B cell (primary cell): ENCODE data around the gene ADCY3. TPM values are rescaled to one million over a fixed set of nuclear protein-coding genes. Genes with fewer than 3 reads are reported as not detected.

Source experiments
- ATAC-seq: fragments of 200-7000 bp; cut with Tn5 transposase; one replicate; pipeline ENCODE4 v1.10.0; 2021; ENCODE audit warnings: low read depth, mild to moderate bottlenecking, moderate number of reproducible peaks, moderate library complexity
- CTCF ChIA-PET: fragments of 350-600 bp; sonication (Branson Sonifier 250); formaldehyde crosslinking; loops from one replicate; lab custom pipeline; 2021; ENCODE audit warnings: antibody characterized with exemption, inconsistent platforms; lab: Charles Lee
- POLR2A ChIA-PET: fragments of 350-600 bp; sonication (Branson Sonifier 250); formaldehyde crosslinking; loops from one replicate; lab custom pipeline; 2021; ENCODE audit warnings: antibody characterized with exemption; lab: Charles Lee
- DNase-seq: peaks from one replicate; pipeline ENCODE4 v3.0.0; 2013
- H2AFZ ChIP-seq: 2 replicates; pipeline ENCODE4 v1.6.1; 2012; ENCODE audit warnings: mild to moderate bottlenecking, low read depth, low read length; ENCODE audit not compliant: insufficient read depth, poor library complexity, severe bottlenecking
- H3K27ac ChIP-seq, 2 donors: 1 replicate in 1 of 2; 2 replicates in 1 of 2; pipeline ENCODE4 v1.5.1; 2012 to 2013; ENCODE audit warnings: low read length in 2 of 2, mild to moderate bottlenecking in 2 of 2, moderate library complexity in 1 of 2
- H3K27me3 ChIP-seq, 4 experiments: fragments of 200-600 bp in 1 of 4; sonication (generic) in 1 of 4; replicated peaks in 1 of 4; 1 replicate in 2 of 4; 2 replicates in 2 of 4; pipeline versions ENCODE4 v1.6.1 to v1.7.0; 2013 to 2016; ENCODE audit warnings: low read length in 3 of 4, mild to moderate bottlenecking in 2 of 4, mixed read lengths in 1 of 4, moderate library complexity in 1 of 4; ENCODE audit not compliant: insufficient read depth in 4 of 4, control insufficient read depth in 3 of 4; ENCODE audit errors: control extremely low read depth in 1 of 4
- H3K36me3 ChIP-seq, 2 experiments: replicated peaks in 1 of 2; 1 replicate in 1 of 2; 2 replicates in 1 of 2; pipeline versions ENCODE4 v1.6.1 to v1.7.1; 2013; ENCODE audit warnings: low read length in 1 of 2; ENCODE audit not compliant: insufficient read depth in 2 of 2, control insufficient read depth in 1 of 2; ENCODE audit errors: control extremely low read depth in 1 of 2, extremely low read depth in 1 of 2
- H3K4me1 ChIP-seq, 2 donors: fragments of 200-600 bp in 1 of 2; sonication (generic) in 1 of 2; 1 replicate in 1 of 2; 2 replicates in 1 of 2; pipeline versions ENCODE4 v1.5.1 to v1.6.1; 2013 to 2017; ENCODE audit warnings: low read length in 2 of 2; ENCODE audit not compliant: control insufficient read depth in 2 of 2, insufficient read depth in 2 of 2
- H3K4me2 ChIP-seq: replicated peaks from 2 replicates; pipeline ENCODE3; 2012; ENCODE audit warnings: mild to moderate bottlenecking, low read depth, low read length; ENCODE audit not compliant: poor library complexity, severe bottlenecking
- H3K4me3 ChIP-seq, 5 experiments: fragments of 200-600 bp in 1 of 5; sonication (generic) in 1 of 5; 1 replicate in 3 of 5; 2 replicates in 2 of 5; pipeline versions ENCODE4 v1.5.1 to v1.7.0; 2011 to 2016; ENCODE audit warnings: low read length in 4 of 5, mild to moderate bottlenecking in 4 of 5, low read depth in 2 of 5, control low read depth in 1 of 5, moderate library complexity in 1 of 5; ENCODE audit not compliant: insufficient read depth in 1 of 5; ENCODE audit errors: control extremely low read depth in 1 of 5, extremely low read depth in 1 of 5
- H3K79me2 ChIP-seq: fragments of 200-600 bp; sonication (generic); one replicate; pipeline ENCODE4 v1.6.0; 2016; ENCODE audit warnings: low read length; ENCODE audit not compliant: control insufficient read depth, insufficient read depth
- H3K9ac ChIP-seq: fragments of 200-600 bp; sonication (generic); 2 replicates; pipeline ENCODE4 v1.6.1; 2017; ENCODE audit warnings: mild to moderate bottlenecking, low read length, moderate library complexity
- H3K9me3 ChIP-seq, 3 donors: one replicate each; pipeline versions ENCODE4 v1.6.1 to v1.7.1; 2013; ENCODE audit warnings: low read length in 2 of 3; ENCODE audit not compliant: control insufficient read depth in 2 of 3, insufficient read depth in 1 of 3; ENCODE audit errors: control extremely low read depth in 1 of 3
- H4K20me1 ChIP-seq: 2 replicates; pipeline ENCODE4 v1.6.0; 2012; ENCODE audit warnings: mild to moderate bottlenecking, low read length; ENCODE audit not compliant: insufficient read depth, control insufficient read depth, poor library complexity, severe bottlenecking
- H3K27ac Mint-ChIP-seq: one replicate; pipeline ENCODE4 v1.8.0; 2021; ENCODE audit warnings: mixed read lengths
- H3K27me3 Mint-ChIP-seq: one replicate; pipeline ENCODE4 v1.8.0; 2021; ENCODE audit warnings: mixed read lengths
- H3K4me1 Mint-ChIP-seq: one replicate; pipeline ENCODE4 v1.8.0; 2021; ENCODE audit warnings: mixed read lengths
- H3K4me3 Mint-ChIP-seq: one replicate; pipeline ENCODE4 v1.8.0; 2021; ENCODE audit warnings: mixed read lengths
- H3K9me3 Mint-ChIP-seq: one replicate; pipeline ENCODE4 v1.8.0; 2022; ENCODE audit warnings: mixed read lengths; ENCODE audit not compliant: insufficient read depth
- CTCF ChIP-seq: fragments of 200-600 bp; IDR thresholded peaks from one replicate; pipeline ENCODE4 v1.8.0; 2022; ENCODE audit warnings: antibody characterized with exemption, mild to moderate bottlenecking
- EZH2 ChIP-seq: IDR thresholded peaks from 2 replicates; pipeline ENCODE4 v1.6.1; 2012; ENCODE audit warnings: borderline replicate concordance, low read depth, mild to moderate bottlenecking, moderate library complexity, low read length; ENCODE audit not compliant: insufficient read depth, poor library complexity, severe bottlenecking
- WGBS: methylation state at CpG from one replicate; pipeline ENCODE4 v1.1.5; 2013; ENCODE audit warnings: missing lambda C conversion rate; ENCODE audit not compliant: insufficient coverage; 5-methylcytosine and 5-hydroxymethylcytosine counted together
- intact Hi-C: fragments of 100-400 bp; cut with micrococcal nuclease; formaldehyde crosslinking; loops from one replicate; pipeline ENCODE4 v1.10.0; 2022
- polyA plus RNA-seq: library from polyadenylated mRNA; depleted of rRNA; stranded (reverse); fragments of >200 nt; gene quantifications from 2 replicates; pipeline ENCODE4 v1.2.3, GENCODE V29; 2012
- total RNA-seq, 2 donors: library from RNA; stranded (reverse); fragments of 120-200 nt in 1 of 2; gene quantifications; 1 replicate in 1 of 2; 2 replicates in 1 of 2; pipeline versions ENCODE4 v1.2.3 to v1.2.4, GENCODE V29; 2013 to 2022

Gene ADCY3
- total and polyA plus RNA-seq, 2 donors (not counting 1 experiment from before 2014, with no cell fraction given): 48.4 to 73.0 TPM

- H3K4me2 ChIP-seq: peak within 1 kb of the TSS; percentile 80
- ATAC-seq (peak; percentile 96), DNase-seq (peak; percentile 99)
- Mint-ChIP-seq H3K4me1 (peaks cover 19% of the 10 kb centered on the region), H3K9me3 (no peaks in the 10 kb centered on the region), H3K27ac (peak within 1 kb of the TSS; percentile 100), H3K4me3 (peak within 1 kb of the TSS; percentile 99), H3K27me3 (no peaks in the 10 kb centered on the region)
- H3K9me3 ChIP-seq: no peaks in the 10 kb centered on the region
- no peaks in the 10 kb centered on the region for H3K27me3 ChIP-seq
- intact Hi-C loops: loop anchor here (1.0 to 5.0 kb wide), 5 partner anchors 8 to 746 kb away; partner anchors contain the start of genes DNAJC27, EFR3B, NCOA1 and WDCP
- ChIA-PET POLR2A (interaction anchor here (0.5 to 1.0 kb wide), 5 partner anchors 39 to 950 kb away, joined by 3 to 6 read pairs (median 3); no protein-coding TSS in a partner anchor), CTCF (interaction anchor here (0.6 to 1.7 kb wide), 6 partner anchors 9 to 536 kb away, joined by 3 to 6 read pairs (median 4); partner anchors contain the start of gene NCOA1)
- no peaks in the 10 kb centered on the region for H4K20me1 ChIP-seq
- TF ChIP-seq CTCF: peak; percentile 68
- TF ChIP-seq EZH2: no peak
- peaks cover 10 to 16% of the 10 kb centered on the region in 2 donors for H3K4me1 ChIP-seq
- under 1% methylated on average over 74 of the region's 74 CpGs for WGBS
- H3K27ac ChIP-seq: peak within 1 kb of the TSS; percentile 84 to 87
- peak within 1 kb of the TSS; percentile 79 for H3K9ac ChIP-seq
- peak within 1 kb of the TSS; percentile 51 to 91 (median 82) for H3K4me3 ChIP-seq
- H3K79me2 ChIP-seq: peaks cover 50% of the 10 kb centered on the region
- peaks cover 0 to 3% of the 10 kb centered on the region in 2 experiments for H3K36me3 ChIP-seq
- peak within 1 kb of the TSS; percentile 91 for H2AFZ ChIP-seq
Measured at GRCh38 chr2:24792874-24793760, 126.9 kb downstream of the ADCY3 start, which contains the start of the genes CENPO and PTRHD1. Gene CENPO (plus strand): TSS chr2:24793425. CDS start chr2:24793920, 495 bp downstream. Gene PTRHD1 (minus strand): TSS chr2:24793391. CDS start chr2:24793377, 14 bp downstream.
